Measurements from ENCODE around the gene HADHB. TPM values are rescaled to one million over a fixed set of nuclear protein-coding genes. Genes with fewer than 3 reads are reported as not detected.

Gene HADHB
- total RNA-seq, 1 donor from 2014 or later, result 93.4 TPM

- H3K9me3 ChIP-seq, result no peaks in the 10 kb centered on the region
- no peak for DNase-seq (ENCODE audit: low spot score in 2 of 2)
- no peak for TF ChIP-seq CTCF (IDR thresholded peaks at IDR 0.05)
- no peak overlapping the region for H3K27ac ChIP-seq
- H3K4me1 ChIP-seq, result no peaks in the 10 kb centered on the region
- no peaks in the 10 kb centered on the region for H3K27me3 ChIP-seq
- intact Hi-C loops (cut with DNase I), result no loop called here
- H3K4me3 ChIP-seq, result no peak overlapping the region
- H3K36me3 ChIP-seq, result no peaks in the 10 kb centered on the region
Measured at GRCh38 chr2:26335231-26335630, 90.5 kb downstream of the HADHB start.

GRCh38 chr2:26336719-26337118 is 92.0 kb downstream of the HADHB start:
- Histone ChIP-seq H3K4me3 (no peak overlapping the region), H3K27ac (no peak overlapping the region), H3K4me1 (no peaks in the 10 kb centered on the region), H3K9me3 (no peaks in the 10 kb centered on the region), H3K36me3 (no peaks in the 10 kb centered on the region), H3K27me3 (no peaks in the 10 kb centered on the region)
- intact Hi-C loops (cut with DNase I), result no loop called here
- DNase-seq (ENCODE audit: low spot score in 2 of 2), result no peak
- TF ChIP-seq CTCF (IDR thresholded peaks at IDR 0.05), result no peak

- DNase-seq (ENCODE audit: low spot score in 2 of 2), result no peak
- H3K27me3 ChIP-seq, result no peaks in the 10 kb centered on the region
- H3K27ac ChIP-seq, result no peak overlapping the region
- no peaks in the 10 kb centered on the region for H3K9me3 ChIP-seq
- no peaks in the 10 kb centered on the region for H3K4me1 ChIP-seq
- intact Hi-C loops (cut with DNase I), result no loop called here
- no peak overlapping the region for H3K4me3 ChIP-seq
- TF ChIP-seq CTCF (IDR thresholded peaks at IDR 0.05), result no peak
- no peaks in the 10 kb centered on the region for H3K36me3 ChIP-seq
Measured at GRCh38 chr2:26337298-26337697, 92.6 kb downstream of the HADHB start.

Other genes with a start within 250 kb of the HADHB start
- 181 TPM for gene RAB10, start 210.9 kb upstream of the HADHB start, total RNA-seq
- gene GAREM2, start 71.9 kb upstream of the HADHB start, total RNA-seq, result 2.1 TPM
- 49.5 TPM for gene HADHA, start 307 bp upstream of the HADHB start, total RNA-seq
- gene SELENOI, start 101.2 kb downstream of the HADHB start, total RNA-seq, result 2.2 TPM
- not detected for gene ADGRF3, start 101.8 kb downstream of the HADHB start, total RNA-seq
- not detected for gene DRC1, start 157.0 kb downstream of the HADHB start, total RNA-seq
- gene OTOF, start 233.2 kb downstream of the HADHB start, total RNA-seq, result not detected